ENCODE measurements around the gene SLC18A3. TPM values are rescaled to one million over a fixed set of nuclear protein-coding genes. Genes with fewer than 3 reads are reported as not detected.

SLC18A3 gene
- total RNA-seq, 1 experiment from 2014 or later, result 0.13 TPM

- ChIA-PET CTCF (interaction anchor here (1.2 to 3.3 kb wide), 5 partner anchors 19 to 205 kb away, joined by 3 to 14 read pairs (median 6); no protein-coding TSS in a partner anchor), POLR2A (no interaction called here)
- H3K9me3 Mint-ChIP-seq, result no peaks in the 10 kb centered on the region
- H3K36me3 Mint-ChIP-seq, result peaks cover 6% of the 10 kb centered on the region; the same call in 1 of the 2 replicates
- ATAC-seq (no peak), DNase-seq (ENCODE audit: low spot score) (peak; percentile 23)
- H3K27ac Mint-ChIP-seq, result no peak overlapping the region
- no peak for TF ChIP-seq GABPB1 (CRISPR knock-in tag; IDR thresholded peaks at IDR 0.05)
- TF ChIP-seq E2F4 (CRISPR knock-in tag; IDR thresholded peaks at IDR 0.05; ENCODE audit: borderline replicate concordance, low read depth), result no peak
- no peak for TF ChIP-seq ARID4B (CRISPR knock-in tag; IDR thresholded peaks at IDR 0.05; ENCODE audit: borderline replicate concordance)
- 0 out of 2 replicates have a peak, but pooled peaks have one; percentile 49 for TF ChIP-seq CREM (CRISPR knock-in tag; IDR thresholded peaks at IDR 0.05)
- TF ChIP-seq TP53 (CRISPR knock-in tag; IDR thresholded peaks at IDR 0.05), result no peak
- TF ChIP-seq ESRRA (CRISPR knock-in tag; IDR thresholded peaks at IDR 0.05; ENCODE audit: borderline replicate concordance), result no peak
- no peak for TF ChIP-seq SP1 (CRISPR knock-in tag; conservative IDR thresholded peaks at IDR 0.05)
- TF ChIP-seq ZSCAN18 (CRISPR knock-in tag; IDR thresholded peaks at IDR 0.05), result no peak
- 0 out of 2 replicates have a peak, but pooled peaks have one; percentile 10 for TF ChIP-seq CREB1 (CRISPR knock-in tag; IDR thresholded peaks at IDR 0.05)
- no peak for TF ChIP-seq ZMAT4 (CRISPR knock-in tag; IDR thresholded peaks at IDR 0.05)
- 0 out of 2 replicates have a peak, but pooled peaks have one; percentile 8 for TF ChIP-seq PRDM15 (CRISPR knock-in tag; IDR thresholded peaks at IDR 0.05)
- TF ChIP-seq NFYB (CRISPR knock-in tag; conservative IDR thresholded peaks at IDR 0.05; ENCODE audit: low read depth), result 0 out of 2 replicates have a peak, but pooled peaks have one; percentile 15
- H3K4me3 Mint-ChIP-seq, result peak overlapping the region; percentile 52
- peaks cover 98% of the 10 kb centered on the region for H3K27me3 Mint-ChIP-seq (ENCODE audit: low read depth)
- H3K4me1 Mint-ChIP-seq, result peaks cover 44% of the 10 kb centered on the region
Observed at GRCh38 chr10:49611816-49612512, 1.9 kb downstream of the SLC18A3 start.

Measured in WTC11 (cell line).